DMS153 (cell line): Measurements from ENCODE around the gene IMMP2L.

Source experiments
- DNase-seq: peaks from one replicate; lab custom pipeline; 2025; lab: John Stamatoyannopoulos, UW

The IMMP2L gene

GRCh38 chr7:110797656-110798055 lies 764.6 kb downstream of the IMMP2L start:
- no peak for DNase-seq

GRCh38 chr7:110790992-110791391 lies 771.3 kb downstream of the IMMP2L start:
- DNase-seq, result no peak

- DNase-seq, result peak; percentile 33
Observed at GRCh38 chr7:110786328-110786965, 775.8 kb downstream of the IMMP2L start.

- DNase-seq, result no peak
Observed at GRCh38 chr7:110784749-110785148, 777.5 kb downstream of the IMMP2L start.

GRCh38 chr7:110780712-110781111 lies 781.6 kb downstream of the IMMP2L start:
- no peak for DNase-seq

- no peak for DNase-seq
Observed at GRCh38 chr7:110779339-110779738, 783.0 kb downstream of the IMMP2L start.

GRCh38 chr7:110775046-110775445 lies 787.2 kb downstream of the IMMP2L start:
- no peak for DNase-seq

- DNase-seq, result no peak
Observed at GRCh38 chr7:110774071-110774470, 788.2 kb downstream of the IMMP2L start.

- DNase-seq, result no peak
Observed at GRCh38 chr7:110772615-110773014, 789.7 kb downstream of the IMMP2L start.

- no peak for DNase-seq
Observed at GRCh38 chr7:110771717-110772116, 790.6 kb downstream of the IMMP2L start.

- no peak for DNase-seq
Observed at GRCh38 chr7:110767550-110768110, 794.7 kb downstream of the IMMP2L start.

- no peak for DNase-seq
Observed at GRCh38 chr7:110766864-110767263, 795.4 kb downstream of the IMMP2L start.

GRCh38 chr7:110764852-110765251 lies 797.4 kb downstream of the IMMP2L start:
- no peak for DNase-seq

- DNase-seq, result peak; percentile 69
Observed at GRCh38 chr7:110762546-110763225, 799.6 kb downstream of the IMMP2L start.

- no peak for DNase-seq
Observed at GRCh38 chr7:110760341-110760740, 802.0 kb downstream of the IMMP2L start.

- no peak for DNase-seq
Observed at GRCh38 chr7:110759069-110759468, 803.2 kb downstream of the IMMP2L start.

- DNase-seq, result no peak
Observed at GRCh38 chr7:110754649-110755048, 807.6 kb downstream of the IMMP2L start.

GRCh38 chr7:110750931-110751605 lies 811.2 kb downstream of the IMMP2L start:
- no peak for DNase-seq

- DNase-seq, result no peak
Observed at GRCh38 chr7:110733221-110733620, 829.1 kb downstream of the IMMP2L start.

GRCh38 chr7:110724811-110725210 lies 837.5 kb downstream of the IMMP2L start:
- no peak for DNase-seq

GRCh38 chr7:110721395-110721794 lies 840.9 kb downstream of the IMMP2L start:
- DNase-seq, result no peak

- no peak for DNase-seq
Observed at GRCh38 chr7:110720626-110721025, 841.7 kb downstream of the IMMP2L start.

GRCh38 chr7:110719741-110720140 lies 842.6 kb downstream of the IMMP2L start:
- DNase-seq, result no peak
